PC-9 (cell line): ENCODE data around the gene GET3.

Source experiments
- CTCF ChIP-seq: fragments of 200-600 bp; sonication (generic); conservative IDR thresholded peaks from 2 replicates; pipeline ENCODE4 v1.6.1; 2017; ENCODE audit warnings: mixed run types, antibody characterized with exemption, mild to moderate bottlenecking, moderate library complexity
- EZH2 ChIP-seq: fragments of 200-600 bp; sonication (generic); IDR thresholded peaks from 2 replicates; pipeline ENCODE4 v1.8.0; 2017; ENCODE audit warnings: antibody characterized with exemption, low read depth

GRCh38 chr19:12705169-12705568, 32.1 kb upstream of the GET3 start:
- TF ChIP-seq EZH2, result no peak
- no peak for TF ChIP-seq CTCF
